HEK293 (cell line): ENCODE measurements around the gene DNA2.

ENCODE experiments used
- CTCF ChIA-PET: fragments of 350-600 bp; formaldehyde crosslinking; extraction: SDS; loops from one replicate; lab custom pipeline; 2021; ENCODE audit warnings: antibody characterized with exemption; lab: Yijun Ruan, JAX
- POLR2A ChIA-PET: fragments of 300-600 bp; formaldehyde crosslinking; extraction: SDS; loops from one replicate; lab custom pipeline; 2020; ENCODE audit warnings: antibody characterized with exemption, inconsistent platforms; lab: Yijun Ruan, JAX
- H3K27ac ChIP-seq: fragments of 200-500 bp; sonication (Bioruptor generic); 2 replicates; pipeline ENCODE4 v1.5.1; 2014; ENCODE audit warnings: low read depth, low read length, control low read depth, inconsistent platforms; ENCODE audit errors: extremely low read depth
- H3K36me3 ChIP-seq, 2 experiments: fragments of 200-500 bp in 1 of 2; sonication (Bioruptor generic) in 1 of 2; 1 replicate in 1 of 2; 2 replicates in 1 of 2; pipeline ENCODE4 v1.5.1; 2014 to 2017; ENCODE audit warnings: inconsistent platforms in 2 of 2, low read length in 2 of 2; ENCODE audit not compliant: control insufficient read depth in 2 of 2, insufficient read depth in 1 of 2
- H3K4me1 ChIP-seq: fragments of 200-500 bp; sonication (Bioruptor generic); 2 replicates; pipeline ENCODE4 v1.5.1; 2014; ENCODE audit warnings: mild to moderate bottlenecking, low read length, inconsistent platforms; ENCODE audit not compliant: control insufficient read depth, insufficient read depth
- H3K4me3 ChIP-seq: 2 replicates; pipeline ENCODE4 v1.5.1; 2011; ENCODE audit warnings: low read depth, mild to moderate bottlenecking, control low read depth, low read length, moderate library complexity
- H3K9me3 ChIP-seq: fragments of 200-500 bp; sonication (Bioruptor generic); 2 replicates; pipeline ENCODE4 v1.5.1; 2014; ENCODE audit warnings: low read depth, low read length, inconsistent platforms; ENCODE audit not compliant: control insufficient read depth, insufficient read depth
- GLIS1 ChIP-seq: fragments of 450-650 bp; formaldehyde crosslinking; IDR thresholded peaks from 2 replicates; pipeline ENCODE4 v1.5.1; 2016; ENCODE audit warnings: missing biosample characterization, missing genetic modification characterization
- KLF16 ChIP-seq: fragments of 450-650 bp; formaldehyde crosslinking; IDR thresholded peaks from 2 replicates; pipeline ENCODE4 v1.5.1; 2017; ENCODE audit warnings: missing biosample characterization, missing genetic modification characterization
- MEIS1 ChIP-seq: sonication (generic); formaldehyde crosslinking; IDR thresholded peaks from 2 replicates; pipeline ENCODE4 v1.8.1; 2022; ENCODE audit warnings: missing genetic modification reagents, mild to moderate bottlenecking, borderline replicate concordance
- MZF1 ChIP-seq: fragments of 450-650 bp; formaldehyde crosslinking; IDR thresholded peaks from 2 replicates; pipeline ENCODE4 v1.5.1; 2017; ENCODE audit warnings: missing biosample characterization, missing genetic modification characterization, borderline replicate concordance
- ZBTB1 ChIP-seq: fragments of 450-650 bp; formaldehyde crosslinking; IDR thresholded peaks from 2 replicates; pipeline ENCODE4 v1.5.1; 2016; ENCODE audit warnings: missing biosample characterization, missing genetic modification characterization
- ZBTB21 ChIP-seq: fragments of 450-650 bp; formaldehyde crosslinking; IDR thresholded peaks from 2 replicates; pipeline ENCODE4 v1.5.1; 2017; ENCODE audit warnings: missing biosample characterization, missing genetic modification characterization
- ZBTB26 ChIP-seq: fragments of 450-650 bp; formaldehyde crosslinking; optimal IDR thresholded peaks from 2 replicates; pipeline ENCODE3; 2016; ENCODE audit warnings: missing biosample characterization, mild to moderate bottlenecking, missing genetic modification characterization
- ZFP69B ChIP-seq: fragments of 450-650 bp; formaldehyde crosslinking; IDR thresholded peaks from 2 replicates; pipeline ENCODE4 v1.5.1; 2016; ENCODE audit warnings: missing biosample characterization, missing genetic modification characterization
- ZNF169 ChIP-seq: fragments of 450-650 bp; formaldehyde crosslinking; IDR thresholded peaks from 2 replicates; pipeline ENCODE4 v1.5.1; 2016; ENCODE audit warnings: missing biosample characterization, missing genetic modification characterization
- ZNF2 ChIP-seq: fragments of 450-650 bp; formaldehyde crosslinking; IDR thresholded peaks from 2 replicates; pipeline ENCODE4 v1.5.1; 2016; ENCODE audit warnings: missing biosample characterization, missing genetic modification characterization
- ZNF239 ChIP-seq: fragments of 450-650 bp; formaldehyde crosslinking; IDR thresholded peaks from 2 replicates; pipeline ENCODE4 v1.5.1; 2016; ENCODE audit warnings: missing biosample characterization, missing genetic modification characterization
- ZNF24 ChIP-seq: fragments of 450-650 bp; formaldehyde crosslinking; IDR thresholded peaks from 2 replicates; pipeline ENCODE4 v1.5.1; 2016; ENCODE audit warnings: missing biosample characterization, missing genetic modification characterization
- ZNF366 ChIP-seq: fragments of 450-650 bp; formaldehyde crosslinking; conservative IDR thresholded peaks from 2 replicates; pipeline ENCODE4 v1.5.1; 2016; ENCODE audit warnings: missing biosample characterization, missing genetic modification characterization
- ZNF394 ChIP-seq: fragments of 450-650 bp; formaldehyde crosslinking; IDR thresholded peaks from 2 replicates; pipeline ENCODE4 v1.5.1; 2016; ENCODE audit warnings: missing biosample characterization, missing genetic modification characterization, mild to moderate bottlenecking, moderate library complexity, borderline replicate concordance
- ZNF600 ChIP-seq: fragments of 450-650 bp; formaldehyde crosslinking; IDR thresholded peaks from 2 replicates; pipeline ENCODE4 v1.5.1; 2016; ENCODE audit warnings: missing biosample characterization, missing genetic modification characterization
- ZNF645 ChIP-seq: fragments of 450-650 bp; formaldehyde crosslinking; IDR thresholded peaks from 2 replicates; pipeline ENCODE4; 2016; ENCODE audit warnings: missing biosample characterization, missing genetic modification characterization
- ZNF660 ChIP-seq: fragments of 450-650 bp; IDR thresholded peaks from 2 replicates; pipeline ENCODE4 v1.5.1; 2018; ENCODE audit warnings: missing biosample characterization, mild to moderate bottlenecking, missing genetic modification characterization
- ZXDB ChIP-seq: fragments of 450-650 bp; formaldehyde crosslinking; IDR thresholded peaks from 2 replicates; pipeline ENCODE4 v1.5.1; 2016; ENCODE audit warnings: missing biosample characterization, missing genetic modification characterization
- TF ChIP-seq, protein P1 (sequence below): fragments of 450-650 bp; formaldehyde crosslinking; IDR thresholded peaks from 2 replicates; pipeline ENCODE4 v1.5.1; 2016; ENCODE audit warnings: missing biosample characterization, missing genetic modification characterization
- TF ChIP-seq, protein P2 (sequence below): fragments of 450-650 bp; formaldehyde crosslinking; IDR thresholded peaks from 2 replicates; pipeline ENCODE4 v1.5.1; 2016; ENCODE audit warnings: missing biosample characterization, missing genetic modification characterization, borderline replicate concordance
- TF ChIP-seq, protein P3 (sequence below): fragments of 450-650 bp; formaldehyde crosslinking; IDR thresholded peaks from 2 replicates; pipeline ENCODE4 v1.5.1; 2016; ENCODE audit warnings: missing biosample characterization, missing genetic modification characterization
- TF ChIP-seq, protein P4 (sequence below): fragments of 450-650 bp; formaldehyde crosslinking; IDR thresholded peaks from 2 replicates; pipeline ENCODE4 v1.5.1; 2016; ENCODE audit warnings: missing biosample characterization, missing genetic modification characterization

Gene DNA2

DNA sequence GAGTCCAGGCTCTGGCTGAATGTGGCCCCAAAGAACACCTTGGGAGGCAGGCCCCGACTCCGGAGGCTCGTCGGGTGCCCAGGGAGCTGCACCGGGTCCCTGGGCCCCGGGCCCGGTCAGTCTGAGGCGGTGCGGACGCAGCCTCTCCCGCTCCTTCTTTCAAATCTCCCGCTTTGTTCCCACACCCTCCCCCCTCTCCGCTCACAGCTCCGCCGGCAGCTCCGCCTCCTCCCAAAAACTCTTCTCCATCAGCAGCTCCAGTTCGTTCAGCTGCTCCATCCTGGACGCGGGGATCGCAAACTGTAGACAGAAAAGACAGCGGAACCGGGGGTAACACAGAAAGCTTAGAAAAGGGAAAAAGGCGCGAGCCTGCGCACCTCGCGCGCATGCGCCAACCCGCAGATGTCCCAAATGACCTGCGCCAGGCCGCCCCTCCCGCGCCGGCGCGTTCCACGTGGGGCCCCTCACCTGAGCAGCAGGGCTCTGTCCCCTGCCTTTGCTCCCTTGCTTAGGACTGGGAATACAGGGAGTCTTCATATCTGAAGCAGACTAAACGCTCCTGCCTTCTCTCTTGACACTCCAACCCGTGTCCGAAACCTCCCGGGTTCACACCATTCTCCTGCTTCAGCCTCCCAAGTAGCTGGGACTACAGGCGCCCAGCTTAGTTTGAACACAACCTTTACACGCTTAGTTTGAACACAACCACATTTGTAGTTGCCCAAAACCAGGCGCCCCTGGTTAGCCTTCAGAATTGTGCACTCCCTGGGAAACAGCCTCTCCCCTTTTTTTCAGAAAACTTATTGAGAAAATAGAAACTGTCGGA lies at the start of gene DNA2:
TSS of gene DNA2 (minus strand) at position 388 of the 823 bp plus-strand sequence. CDS start at position 279, 109 bp downstream.
- Histone ChIP-seq H3K4me3 (peak within 1 kb of the TSS; percentile 77), H3K27ac (peak within 1 kb of the TSS; percentile 85), H3K36me3 (peaks cover 9 to 29% of the 10 kb centered on the region in 2 experiments), H3K4me1 (no peaks in the 10 kb centered on the region), H3K9me3 (no peaks in the 10 kb centered on the region)
- ChIA-PET CTCF (interaction anchor here (0.5 kb wide), 1 partner anchor 17 kb away, joined by 5 read pairs; no protein-coding TSS in a partner anchor), POLR2A (interaction anchor here (0.6 to 1.3 kb wide), 6 partner anchors 14 to 239 kb away, joined by 3 to 5 read pairs (median 3); partner anchors contain the start of genes PBLD and RUFY2)
- TF ChIP-seq ZBTB21 (tag by site-specific recombination) (no peak), ZNF600 (peak; percentile 90), ZBTB1 (tag by site-specific recombination) (no peak), KLF16 (tag by site-specific recombination) (no peak; the same call in none of the 2 replicates), MZF1 (tag by site-specific recombination) (peak; percentile 57; the same call in 1 of the 2 replicates), GLIS1 (tag by site-specific recombination) (peak; percentile 66), ZFP69B (tag by site-specific recombination) (0 out of 2 replicates have a peak, but pooled peaks have one; percentile 68), ZNF645 (tag by site-specific recombination) (no peak), ZNF169 (tag by site-specific recombination) (no peak), ZNF2 (tag by site-specific recombination) (no peak; the same call in 1 of the 2 replicates), MEIS1 (CRISPR knock-in tag) (no peak), ZNF239 (tag by site-specific recombination) (no peak), ZNF366 (tag by site-specific recombination) (peak; percentile 82), ZBTB26 (tag by site-specific recombination) (peak; percentile 80), ZXDB (tag by site-specific recombination) (peak; percentile 79; the same call in 1 of the 2 replicates), ZNF660 (tag by site-specific recombination) (peak; percentile 86), ZNF24 (tag by site-specific recombination) (peak; percentile 82), ZNF394 (tag by site-specific recombination) (peak; percentile 100)
- TF ChIP-seq, protein P1, sequence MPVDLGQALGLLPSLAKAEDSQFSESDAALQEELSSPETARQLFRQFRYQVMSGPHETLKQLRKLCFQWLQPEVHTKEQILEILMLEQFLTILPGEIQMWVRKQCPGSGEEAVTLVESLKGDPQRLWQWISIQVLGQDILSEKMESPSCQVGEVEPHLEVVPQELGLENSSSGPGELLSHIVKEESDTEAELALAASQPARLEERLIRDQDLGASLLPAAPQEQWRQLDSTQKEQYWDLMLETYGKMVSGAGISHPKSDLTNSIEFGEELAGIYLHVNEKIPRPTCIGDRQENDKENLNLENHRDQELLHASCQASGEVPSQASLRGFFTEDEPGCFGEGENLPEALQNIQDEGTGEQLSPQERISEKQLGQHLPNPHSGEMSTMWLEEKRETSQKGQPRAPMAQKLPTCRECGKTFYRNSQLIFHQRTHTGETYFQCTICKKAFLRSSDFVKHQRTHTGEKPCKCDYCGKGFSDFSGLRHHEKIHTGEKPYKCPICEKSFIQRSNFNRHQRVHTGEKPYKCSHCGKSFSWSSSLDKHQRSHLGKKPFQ (tag by site-specific recombination) = peak; percentile 97
- TF ChIP-seq, protein P2, sequence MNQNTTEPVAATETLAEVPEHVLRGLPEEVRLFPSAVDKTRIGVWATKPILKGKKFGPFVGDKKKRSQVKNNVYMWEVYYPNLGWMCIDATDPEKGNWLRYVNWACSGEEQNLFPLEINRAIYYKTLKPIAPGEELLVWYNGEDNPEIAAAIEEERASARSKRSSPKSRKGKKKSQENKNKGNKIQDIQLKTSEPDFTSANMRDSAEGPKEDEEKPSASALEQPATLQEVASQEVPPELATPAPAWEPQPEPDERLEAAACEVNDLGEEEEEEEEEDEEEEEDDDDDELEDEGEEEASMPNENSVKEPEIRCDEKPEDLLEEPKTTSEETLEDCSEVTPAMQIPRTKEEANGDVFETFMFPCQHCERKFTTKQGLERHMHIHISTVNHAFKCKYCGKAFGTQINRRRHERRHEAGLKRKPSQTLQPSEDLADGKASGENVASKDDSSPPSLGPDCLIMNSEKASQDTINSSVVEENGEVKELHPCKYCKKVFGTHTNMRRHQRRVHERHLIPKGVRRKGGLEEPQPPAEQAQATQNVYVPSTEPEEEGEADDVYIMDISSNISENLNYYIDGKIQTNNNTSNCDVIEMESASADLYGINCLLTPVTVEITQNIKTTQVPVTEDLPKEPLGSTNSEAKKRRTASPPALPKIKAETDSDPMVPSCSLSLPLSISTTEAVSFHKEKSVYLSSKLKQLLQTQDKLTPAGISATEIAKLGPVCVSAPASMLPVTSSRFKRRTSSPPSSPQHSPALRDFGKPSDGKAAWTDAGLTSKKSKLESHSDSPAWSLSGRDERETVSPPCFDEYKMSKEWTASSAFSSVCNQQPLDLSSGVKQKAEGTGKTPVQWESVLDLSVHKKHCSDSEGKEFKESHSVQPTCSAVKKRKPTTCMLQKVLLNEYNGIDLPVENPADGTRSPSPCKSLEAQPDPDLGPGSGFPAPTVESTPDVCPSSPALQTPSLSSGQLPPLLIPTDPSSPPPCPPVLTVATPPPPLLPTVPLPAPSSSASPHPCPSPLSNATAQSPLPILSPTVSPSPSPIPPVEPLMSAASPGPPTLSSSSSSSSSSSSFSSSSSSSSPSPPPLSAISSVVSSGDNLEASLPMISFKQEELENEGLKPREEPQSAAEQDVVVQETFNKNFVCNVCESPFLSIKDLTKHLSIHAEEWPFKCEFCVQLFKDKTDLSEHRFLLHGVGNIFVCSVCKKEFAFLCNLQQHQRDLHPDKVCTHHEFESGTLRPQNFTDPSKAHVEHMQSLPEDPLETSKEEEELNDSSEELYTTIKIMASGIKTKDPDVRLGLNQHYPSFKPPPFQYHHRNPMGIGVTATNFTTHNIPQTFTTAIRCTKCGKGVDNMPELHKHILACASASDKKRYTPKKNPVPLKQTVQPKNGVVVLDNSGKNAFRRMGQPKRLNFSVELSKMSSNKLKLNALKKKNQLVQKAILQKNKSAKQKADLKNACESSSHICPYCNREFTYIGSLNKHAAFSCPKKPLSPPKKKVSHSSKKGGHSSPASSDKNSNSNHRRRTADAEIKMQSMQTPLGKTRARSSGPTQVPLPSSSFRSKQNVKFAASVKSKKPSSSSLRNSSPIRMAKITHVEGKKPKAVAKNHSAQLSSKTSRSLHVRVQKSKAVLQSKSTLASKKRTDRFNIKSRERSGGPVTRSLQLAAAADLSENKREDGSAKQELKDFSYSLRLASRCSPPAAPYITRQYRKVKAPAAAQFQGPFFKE = no peak
- TF ChIP-seq, protein P3, sequence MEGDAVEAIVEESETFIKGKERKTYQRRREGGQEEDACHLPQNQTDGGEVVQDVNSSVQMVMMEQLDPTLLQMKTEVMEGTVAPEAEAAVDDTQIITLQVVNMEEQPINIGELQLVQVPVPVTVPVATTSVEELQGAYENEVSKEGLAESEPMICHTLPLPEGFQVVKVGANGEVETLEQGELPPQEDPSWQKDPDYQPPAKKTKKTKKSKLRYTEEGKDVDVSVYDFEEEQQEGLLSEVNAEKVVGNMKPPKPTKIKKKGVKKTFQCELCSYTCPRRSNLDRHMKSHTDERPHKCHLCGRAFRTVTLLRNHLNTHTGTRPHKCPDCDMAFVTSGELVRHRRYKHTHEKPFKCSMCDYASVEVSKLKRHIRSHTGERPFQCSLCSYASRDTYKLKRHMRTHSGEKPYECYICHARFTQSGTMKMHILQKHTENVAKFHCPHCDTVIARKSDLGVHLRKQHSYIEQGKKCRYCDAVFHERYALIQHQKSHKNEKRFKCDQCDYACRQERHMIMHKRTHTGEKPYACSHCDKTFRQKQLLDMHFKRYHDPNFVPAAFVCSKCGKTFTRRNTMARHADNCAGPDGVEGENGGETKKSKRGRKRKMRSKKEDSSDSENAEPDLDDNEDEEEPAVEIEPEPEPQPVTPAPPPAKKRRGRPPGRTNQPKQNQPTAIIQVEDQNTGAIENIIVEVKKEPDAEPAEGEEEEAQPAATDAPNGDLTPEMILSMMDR (tag by site-specific recombination) = no peak
- TF ChIP-seq, protein P4, sequence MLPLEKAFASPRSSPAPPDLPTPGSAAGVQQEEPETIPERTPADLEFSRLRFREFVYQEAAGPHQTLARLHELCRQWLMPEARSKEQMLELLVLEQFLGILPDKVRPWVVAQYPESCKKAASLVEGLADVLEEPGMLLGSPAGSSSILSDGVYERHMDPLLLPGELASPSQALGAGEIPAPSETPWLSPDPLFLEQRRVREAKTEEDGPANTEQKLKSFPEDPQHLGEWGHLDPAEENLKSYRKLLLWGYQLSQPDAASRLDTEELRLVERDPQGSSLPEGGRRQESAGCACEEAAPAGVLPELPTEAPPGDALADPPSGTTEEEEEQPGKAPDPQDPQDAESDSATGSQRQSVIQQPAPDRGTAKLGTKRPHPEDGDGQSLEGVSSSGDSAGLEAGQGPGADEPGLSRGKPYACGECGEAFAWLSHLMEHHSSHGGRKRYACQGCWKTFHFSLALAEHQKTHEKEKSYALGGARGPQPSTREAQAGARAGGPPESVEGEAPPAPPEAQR = no peak
